HG03103 (cell line): ENCODE results near the gene SLC35D1.
A peak's percentile ranks its signal among the peaks of the same experiment; 100 is the strongest.
"Not testable (repeated sequence)": the region's sequence is repeated elsewhere in the genome, so short reads cannot be mapped to it uniquely, and the experiment has no call there.

ENCODE experiments used
- ATAC-seq: cut with Tn5 transposase; IDR thresholded peaks from one replicate; pipeline ENCODE4 v1.9.1; 2021; ENCODE audit warnings: low read depth; ENCODE audit not compliant: unreplicated experiment

SLC35D1 gene

DNA sequence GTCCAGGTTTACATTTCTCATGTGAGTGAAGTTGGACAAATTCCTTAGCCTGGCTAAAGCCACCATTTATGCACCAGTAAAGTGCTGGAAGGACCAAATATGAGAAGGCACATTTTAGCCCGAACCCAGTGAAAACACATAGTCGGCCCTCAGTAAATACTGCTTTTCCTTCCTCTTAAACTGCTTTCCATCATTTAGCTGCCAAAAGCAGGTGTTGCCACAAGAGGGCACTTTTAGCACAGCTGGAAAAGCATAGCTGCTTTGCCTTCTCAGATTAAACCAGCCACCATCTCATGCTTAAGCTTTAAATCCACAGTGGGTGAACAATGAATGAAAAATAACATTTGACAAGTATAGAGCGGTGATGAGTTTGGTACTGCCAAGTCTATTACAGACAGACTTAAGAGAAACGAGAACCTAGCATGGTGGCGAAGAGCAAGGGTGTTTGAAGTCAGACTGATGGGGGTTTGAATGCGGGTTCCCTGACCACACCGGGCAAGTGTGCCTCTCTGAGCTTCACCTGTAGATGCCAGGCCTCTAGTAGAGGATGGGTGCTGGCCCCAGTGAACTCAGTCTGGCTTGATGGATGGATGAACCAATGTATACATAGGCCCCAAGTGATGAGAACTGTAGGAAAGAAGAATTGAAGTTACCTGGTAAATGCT, 57.8 kb downstream of the SLC35D1 start:
- ATAC-seq, result peak; percentile 75

DNA sequence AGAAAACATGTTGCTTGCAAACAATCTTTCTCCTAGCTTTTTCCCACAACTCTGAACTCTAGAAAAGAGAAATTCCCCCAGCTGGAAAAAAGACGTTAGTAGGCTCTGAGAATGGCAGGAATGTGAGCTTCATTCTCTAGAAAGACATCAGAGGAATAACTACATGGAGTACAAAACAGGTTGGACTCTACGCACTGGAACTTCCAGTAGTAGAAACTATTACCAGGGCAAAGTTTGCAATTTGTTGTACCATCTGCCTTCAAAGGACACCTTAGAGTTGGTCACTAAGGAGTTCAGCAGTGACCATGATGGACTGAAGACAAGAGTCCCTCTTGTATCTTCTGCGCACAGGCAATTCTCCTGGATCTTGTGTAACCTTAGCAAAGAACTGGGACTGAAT, 60.9 kb downstream of the SLC35D1 start:
- ATAC-seq, result no peak

DNA sequence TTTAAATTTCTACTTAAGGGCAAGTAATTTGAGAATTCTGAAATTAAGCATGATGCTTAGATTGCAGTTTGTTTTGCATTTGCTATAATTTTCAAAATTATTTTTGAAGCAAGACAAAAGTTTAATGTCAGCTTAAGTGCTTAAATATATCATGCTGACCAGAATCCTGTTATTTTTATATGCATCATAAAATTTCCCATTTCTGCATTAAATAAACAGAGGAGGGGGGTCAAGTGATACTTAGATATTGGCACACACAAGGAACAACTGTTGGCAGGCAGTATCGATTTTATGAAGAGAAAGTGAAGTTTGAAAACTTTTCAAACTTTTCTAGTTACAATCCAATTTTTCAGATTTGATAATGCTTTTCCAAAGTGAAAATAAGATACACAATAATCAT, 68.1 kb downstream of the SLC35D1 start:
- no peak for ATAC-seq

DNA sequence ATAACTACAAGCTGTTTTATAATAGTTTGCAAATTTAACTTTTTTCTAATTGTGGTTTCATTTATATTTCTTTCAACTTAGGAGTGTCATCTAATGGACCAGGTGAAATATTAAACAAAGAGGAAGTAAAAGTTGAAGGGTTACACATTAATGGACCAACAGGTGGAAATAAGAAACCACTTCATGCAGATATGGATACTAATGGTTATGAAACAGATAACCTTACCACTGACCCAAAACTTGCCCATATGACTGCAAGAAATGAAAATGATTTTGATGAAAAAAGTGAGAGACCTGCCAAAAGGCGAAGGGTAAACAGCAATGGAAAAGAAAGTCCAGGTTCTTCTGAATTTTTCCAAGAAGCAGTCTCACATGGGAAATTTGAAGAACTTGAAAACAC, 69.5 kb downstream of the SLC35D1 start:
- ATAC-seq, result peak; percentile 67

DNA sequence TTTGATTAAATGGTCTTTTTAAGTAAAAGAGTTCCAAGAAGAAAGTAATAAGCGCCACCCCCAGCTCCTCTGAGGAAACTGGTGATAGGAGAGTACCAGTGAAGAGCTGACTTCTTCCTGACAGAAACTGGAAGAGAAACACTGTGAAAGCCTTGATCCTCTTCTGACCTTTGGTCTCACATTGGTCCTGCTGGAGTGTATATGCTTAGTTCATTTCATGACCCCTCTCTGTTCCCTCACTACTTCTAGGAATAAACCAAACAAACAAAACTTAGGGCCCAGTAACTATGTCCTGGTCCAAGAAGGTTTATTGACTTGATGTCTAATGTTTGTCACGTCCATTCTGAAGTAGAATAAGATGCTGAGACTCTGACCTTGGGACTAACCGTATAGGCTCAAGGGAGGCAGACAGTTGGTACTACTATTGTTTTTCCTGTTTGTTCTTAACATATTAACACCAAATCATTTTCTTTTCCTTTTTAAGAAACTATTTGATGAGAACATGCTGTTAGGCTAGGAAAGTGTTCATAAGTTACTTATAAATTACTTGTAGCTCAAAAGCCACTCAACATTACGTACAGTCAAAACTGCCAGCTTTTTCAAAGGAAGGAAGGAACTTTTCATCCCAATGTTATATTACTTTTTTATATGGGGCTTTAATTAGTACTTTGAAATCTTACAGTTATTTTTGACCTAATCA, 71.2 kb downstream of the SLC35D1 start:
- no peak for ATAC-seq

DNA sequence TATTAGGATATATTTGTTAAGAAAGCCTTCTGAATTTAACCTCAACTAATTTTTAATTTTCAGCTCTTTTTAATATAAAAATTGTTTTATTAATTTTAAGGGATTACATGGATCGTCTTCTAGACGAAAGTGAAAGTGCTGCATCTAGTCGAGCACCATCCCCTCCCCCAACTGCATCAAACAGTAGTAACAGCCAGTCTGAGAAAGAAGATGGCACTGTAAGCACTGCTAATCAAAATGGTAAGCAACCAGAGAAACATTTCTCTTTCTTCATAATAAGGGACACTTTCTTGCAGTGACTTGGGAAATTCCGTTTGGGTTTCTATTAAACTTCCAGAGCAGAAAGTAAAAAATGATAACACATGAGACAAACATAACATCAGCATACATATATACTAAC, 72.3 kb downstream of the SLC35D1 start:
- ATAC-seq, result no peak

DNA sequence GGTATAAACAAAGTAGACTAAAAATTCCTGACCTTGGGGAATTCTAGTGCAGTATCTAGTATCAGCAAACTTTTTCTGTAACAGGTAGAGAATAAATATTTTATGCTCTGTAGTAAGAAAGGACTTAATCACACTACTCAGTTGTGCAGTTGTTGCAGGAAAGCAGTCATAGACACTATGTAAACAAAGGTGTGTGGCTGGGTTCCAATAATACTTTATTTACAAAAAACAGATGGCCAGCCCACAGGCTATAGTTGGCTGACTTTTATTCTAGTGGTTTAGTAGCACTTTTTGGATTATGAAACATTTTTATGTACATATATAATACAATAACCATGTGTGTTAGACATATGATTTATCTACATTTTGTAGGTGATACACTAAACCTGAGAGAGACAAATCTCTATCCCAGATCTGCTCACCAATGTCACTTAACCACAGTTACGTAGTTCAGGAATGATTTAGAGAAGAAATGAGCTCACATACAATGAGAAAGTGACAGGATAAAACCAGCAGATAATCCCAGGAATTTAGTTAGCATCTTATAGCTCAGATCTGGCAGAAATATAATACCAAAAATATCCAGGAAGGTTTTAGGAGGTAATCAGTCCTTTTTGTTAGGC, 73.1 kb downstream of the SLC35D1 start:
- no peak for ATAC-seq

DNA sequence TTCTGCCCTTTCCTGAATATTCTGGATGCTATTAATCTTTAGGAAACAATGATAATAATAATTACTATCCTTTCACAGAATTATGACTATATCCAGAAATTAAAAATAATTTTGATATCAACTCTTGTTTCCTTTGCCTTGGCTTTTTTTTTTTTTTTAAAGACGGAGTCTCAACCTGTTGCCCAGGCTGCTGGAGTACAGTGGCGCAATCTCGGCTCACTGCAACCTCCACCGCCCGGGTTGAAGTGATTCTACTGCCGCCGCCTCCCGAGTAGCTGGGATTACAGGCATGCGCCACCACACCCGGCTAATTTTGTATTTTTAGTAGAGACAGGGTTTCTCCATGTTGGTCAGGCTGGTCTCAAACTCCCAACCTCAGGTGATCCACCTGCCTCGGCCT, 74.3 kb downstream of the SLC35D1 start:
- ATAC-seq, result not testable (repeated sequence)

DNA sequence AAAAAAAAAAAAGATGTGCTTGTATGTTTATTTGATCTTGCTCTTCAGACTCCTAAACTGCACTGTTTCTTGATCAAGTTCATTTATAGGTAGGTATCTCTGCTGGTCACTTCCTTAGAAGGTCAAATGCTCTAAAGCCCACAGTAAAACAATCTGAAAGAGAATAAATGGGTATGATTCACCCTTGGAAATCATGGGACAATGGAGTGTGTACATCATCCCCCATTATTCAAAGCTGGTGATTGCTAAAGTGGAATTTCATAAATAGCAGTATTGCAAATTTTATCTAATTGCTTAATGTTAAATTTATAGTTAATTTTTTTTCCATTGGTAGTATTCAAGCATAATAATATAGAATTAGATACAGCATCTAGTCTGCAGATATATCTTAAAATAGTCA, 75.7 kb downstream of the SLC35D1 start:
- ATAC-seq, result no peak

DNA sequence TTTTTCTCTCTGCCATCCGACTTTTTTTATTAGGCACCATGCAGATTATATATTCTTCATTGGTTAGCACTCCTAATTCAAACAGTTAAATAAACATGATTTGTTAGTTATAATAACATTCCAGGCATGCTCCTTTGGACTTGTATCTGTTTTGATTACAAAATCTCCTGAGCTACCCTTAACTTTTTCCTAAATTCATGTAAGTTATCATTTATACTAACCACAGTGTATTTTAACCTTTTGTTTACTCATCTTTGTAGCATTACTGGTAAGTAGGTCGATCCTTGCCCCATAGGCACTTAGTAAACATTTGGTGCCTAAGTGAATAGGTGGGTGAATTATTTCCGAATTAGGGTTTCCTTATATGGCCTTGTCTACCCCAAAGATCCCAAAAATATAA, 85.4 kb downstream of the SLC35D1 start:
- no peak for ATAC-seq

DNA sequence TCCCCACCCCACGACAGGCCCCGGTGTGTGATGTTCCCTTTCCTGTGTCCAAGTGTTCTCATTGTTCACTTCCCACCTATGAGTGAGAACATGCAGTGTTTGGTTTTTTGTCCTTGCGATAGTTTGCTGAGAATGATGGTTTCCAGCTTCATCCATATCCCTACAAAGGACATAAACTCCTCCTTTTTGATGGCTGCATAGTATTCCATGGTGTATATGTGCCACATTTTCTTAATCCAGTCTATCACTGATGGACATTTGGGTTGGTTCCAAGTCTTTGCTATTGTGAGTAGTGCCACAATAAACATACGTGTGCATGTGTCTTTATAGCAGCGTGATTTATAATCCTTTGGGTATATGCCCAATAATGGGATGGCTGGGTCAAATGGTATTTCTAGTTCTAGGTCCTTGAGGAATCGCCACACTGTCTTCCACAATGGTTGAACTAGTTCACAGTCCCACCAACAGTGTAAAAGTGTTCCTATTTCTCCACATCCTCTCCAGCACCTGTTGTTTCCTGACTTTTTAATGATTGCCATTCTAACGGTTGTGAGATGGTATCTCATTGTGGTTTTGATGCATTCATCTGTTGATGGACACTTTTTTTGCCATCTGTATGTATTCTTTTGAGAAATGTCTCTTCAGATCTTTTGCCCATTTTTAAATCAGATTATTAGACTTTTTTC, 87.6 kb downstream of the SLC35D1 start:
- ATAC-seq, result not testable (repeated sequence)

DNA sequence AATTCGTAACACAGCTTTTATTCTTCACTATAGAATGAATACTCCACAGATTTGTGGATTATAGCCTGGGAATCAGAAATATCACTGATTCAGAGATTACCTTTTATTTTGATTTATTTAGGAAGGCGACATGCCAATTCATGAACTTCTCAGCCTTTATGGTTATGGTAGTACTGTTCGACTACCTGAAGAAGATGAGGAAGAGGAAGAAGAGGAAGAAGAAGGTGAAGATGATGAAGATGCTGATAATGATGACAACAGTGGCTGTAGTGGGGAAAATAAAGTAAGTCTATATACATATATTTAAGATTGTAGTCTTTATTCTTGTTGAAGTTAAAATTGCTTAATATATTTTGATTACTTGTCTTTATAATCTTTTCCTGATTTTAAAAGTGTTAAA, 96.0 kb downstream of the SLC35D1 start:
- ATAC-seq, result no peak

DNA sequence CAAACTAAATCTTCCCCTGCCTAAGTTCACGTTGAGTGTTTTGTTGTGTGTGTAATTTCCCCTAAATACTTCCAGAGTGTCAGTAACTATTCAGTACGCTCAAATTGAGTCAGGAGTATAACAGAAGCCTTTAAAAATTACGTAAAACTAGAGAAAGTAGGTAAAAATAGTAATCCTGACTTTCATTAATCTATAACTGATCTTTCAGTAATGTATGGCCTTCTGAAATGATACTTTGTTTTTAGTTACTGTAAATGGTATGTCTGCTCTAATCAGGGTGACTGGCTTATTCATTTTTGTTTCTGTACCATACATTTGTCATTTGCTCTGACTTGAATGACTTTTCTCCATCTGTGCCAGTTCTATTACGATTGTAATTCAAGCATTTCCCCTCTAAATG, 99.7 kb downstream of the SLC35D1 start:
- ATAC-seq, result no peak

DNA sequence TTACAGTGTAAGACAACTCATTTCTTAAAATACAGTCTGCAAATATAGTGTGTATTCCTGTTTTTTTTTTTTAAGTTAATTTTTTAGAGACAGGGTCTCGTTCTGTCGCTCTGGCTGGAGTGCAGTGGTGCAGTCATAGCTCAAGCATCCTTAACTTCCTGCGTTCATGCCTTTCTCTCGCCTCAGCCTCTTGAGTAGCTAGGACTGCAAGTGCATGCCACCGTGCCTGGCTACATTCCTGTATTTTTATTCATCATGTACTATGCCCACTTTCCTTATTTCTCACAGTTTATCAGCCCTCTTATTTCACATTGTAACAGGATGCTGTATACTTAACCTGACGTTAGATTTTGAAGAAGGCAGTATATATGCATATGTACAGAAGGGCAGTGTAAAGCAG, 102.4 kb downstream of the SLC35D1 start:
- ATAC-seq, result no peak
